Esophagus muscularis mucosa (tissue), 3 donors: ENCODE data around the gene ZNF789.

Experiments used
- POLR2AphosphoS5 ChIP-seq, 2 donors: sonication (generic); formaldehyde crosslinking; IDR thresholded peaks; one replicate each; pipeline ENCODE4 v1.6.1; 2017; ENCODE audit warnings: antibody characterized with exemption in 2 of 2
- TF ChIP-seq, protein P1 (sequence below), 3 experiments: fragments of 200-600 bp in 2 of 3; fragments of 450-650 bp in 1 of 3; sonication (generic) in 2 of 3; IDR thresholded peaks; one replicate each; pipeline ENCODE4 v1.5.1; 2017 to 2019; ENCODE audit warnings: antibody characterized with exemption in 3 of 3, mild to moderate bottlenecking in 2 of 3, moderate library complexity in 1 of 3

DNA sequence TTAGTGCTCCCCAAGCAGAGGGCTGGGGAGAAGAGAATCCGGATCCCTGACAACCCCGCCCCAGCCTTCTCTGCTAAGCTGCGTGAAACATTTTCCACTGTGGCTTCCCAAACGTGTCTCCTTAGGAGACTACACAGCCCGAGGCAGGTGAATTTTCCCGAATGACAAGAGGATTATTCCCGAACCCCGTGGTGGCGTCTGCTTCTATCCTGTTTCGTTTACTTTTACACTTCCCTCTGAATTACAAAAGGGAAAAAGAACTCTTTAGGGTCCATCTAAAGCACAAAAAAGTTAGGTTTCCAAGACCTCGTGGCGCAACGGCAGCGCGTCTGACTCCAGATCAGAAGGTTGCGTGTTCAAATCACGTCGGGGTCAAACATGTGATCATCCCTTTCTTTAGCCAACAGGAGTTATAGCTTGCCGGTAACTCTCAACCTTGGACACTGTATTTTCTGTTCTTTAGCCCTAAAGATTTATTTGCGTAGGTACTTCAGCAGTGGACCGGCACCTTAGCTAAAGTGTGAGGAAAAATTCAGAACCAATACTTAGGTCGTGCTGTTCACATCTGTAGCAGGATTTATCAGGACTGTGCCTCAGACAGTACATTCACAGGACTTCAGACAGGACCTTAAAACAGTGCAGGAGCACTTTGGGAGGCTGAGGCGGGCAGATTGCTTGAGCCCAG, 3.2 kb upstream of the ZNF789 start:
- TF ChIP-seq POLR2AphosphoS5 (IDR thresholded peaks at IDR 0.05) = no peak
- TF ChIP-seq, protein P1, sequence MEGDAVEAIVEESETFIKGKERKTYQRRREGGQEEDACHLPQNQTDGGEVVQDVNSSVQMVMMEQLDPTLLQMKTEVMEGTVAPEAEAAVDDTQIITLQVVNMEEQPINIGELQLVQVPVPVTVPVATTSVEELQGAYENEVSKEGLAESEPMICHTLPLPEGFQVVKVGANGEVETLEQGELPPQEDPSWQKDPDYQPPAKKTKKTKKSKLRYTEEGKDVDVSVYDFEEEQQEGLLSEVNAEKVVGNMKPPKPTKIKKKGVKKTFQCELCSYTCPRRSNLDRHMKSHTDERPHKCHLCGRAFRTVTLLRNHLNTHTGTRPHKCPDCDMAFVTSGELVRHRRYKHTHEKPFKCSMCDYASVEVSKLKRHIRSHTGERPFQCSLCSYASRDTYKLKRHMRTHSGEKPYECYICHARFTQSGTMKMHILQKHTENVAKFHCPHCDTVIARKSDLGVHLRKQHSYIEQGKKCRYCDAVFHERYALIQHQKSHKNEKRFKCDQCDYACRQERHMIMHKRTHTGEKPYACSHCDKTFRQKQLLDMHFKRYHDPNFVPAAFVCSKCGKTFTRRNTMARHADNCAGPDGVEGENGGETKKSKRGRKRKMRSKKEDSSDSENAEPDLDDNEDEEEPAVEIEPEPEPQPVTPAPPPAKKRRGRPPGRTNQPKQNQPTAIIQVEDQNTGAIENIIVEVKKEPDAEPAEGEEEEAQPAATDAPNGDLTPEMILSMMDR (IDR thresholded peaks at IDR 0.05) = no peak
